ENCODE data around the gene GADL1. TPM values are rescaled to one million over a fixed set of nuclear protein-coding genes. Genes with fewer than 3 reads are reported as not detected.

The GADL1 gene, protein sequence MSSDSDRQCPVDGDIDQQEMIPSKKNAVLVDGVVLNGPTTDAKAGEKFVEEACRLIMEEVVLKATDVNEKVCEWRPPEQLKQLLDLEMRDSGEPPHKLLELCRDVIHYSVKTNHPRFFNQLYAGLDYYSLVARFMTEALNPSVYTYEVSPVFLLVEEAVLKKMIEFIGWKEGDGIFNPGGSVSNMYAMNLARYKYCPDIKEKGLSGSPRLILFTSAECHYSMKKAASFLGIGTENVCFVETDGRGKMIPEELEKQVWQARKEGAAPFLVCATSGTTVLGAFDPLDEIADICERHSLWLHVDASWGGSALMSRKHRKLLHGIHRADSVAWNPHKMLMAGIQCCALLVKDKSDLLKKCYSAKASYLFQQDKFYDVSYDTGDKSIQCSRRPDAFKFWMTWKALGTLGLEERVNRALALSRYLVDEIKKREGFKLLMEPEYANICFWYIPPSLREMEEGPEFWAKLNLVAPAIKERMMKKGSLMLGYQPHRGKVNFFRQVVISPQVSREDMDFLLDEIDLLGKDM
- not detected in 2 replicates for total RNA-seq

DNA sequence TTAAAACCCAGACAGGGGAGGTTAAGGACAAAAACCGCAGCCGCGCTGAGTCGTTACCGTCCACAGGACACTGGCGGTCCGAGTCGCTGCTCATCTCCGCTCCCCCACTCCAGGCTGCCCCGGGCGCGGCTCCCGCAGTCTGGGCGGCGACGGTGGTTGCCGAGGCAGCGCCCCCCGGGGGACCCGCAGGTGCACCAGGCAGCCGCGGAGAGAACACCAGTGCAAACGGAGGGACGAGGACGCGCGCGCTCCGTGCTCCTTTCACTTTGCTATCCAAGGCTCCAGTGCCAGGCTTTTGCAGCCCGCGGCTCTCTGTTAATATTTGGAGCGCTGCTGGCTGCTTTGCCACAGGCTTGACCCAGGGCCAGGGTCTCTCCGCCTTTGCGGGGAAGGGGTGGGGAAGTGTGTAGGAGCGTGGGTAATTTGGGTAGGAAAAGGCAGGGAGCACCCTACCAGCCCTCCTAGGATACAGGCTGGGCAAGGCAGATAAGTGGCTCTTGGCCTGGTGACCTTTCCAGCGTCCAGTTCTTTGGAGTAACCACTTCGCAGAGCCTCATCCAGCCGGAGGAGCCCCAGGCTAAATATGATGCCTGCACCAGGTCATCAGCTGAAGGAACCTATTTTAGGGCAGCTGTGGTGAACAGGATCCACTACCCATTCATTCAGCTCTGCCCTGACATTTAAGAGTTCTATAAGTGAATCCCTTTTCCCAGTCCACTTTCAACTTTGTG lies at the start of gene GADL1:
TSS of gene GADL1 (minus strand) at position 141 of the 731 bp plus-strand sequence. CDS start at position 94, 47 bp downstream.

Data from pericardium fibroblast (primary cell).